NCI-H2227 (cell line): ENCODE measurements around the gene FGD3.
"Not testable (repeated sequence)": the region's sequence is repeated elsewhere in the genome, so short reads cannot be mapped to it uniquely, and the experiment has no call there.

Source experiments
- DNase-seq: peaks from one replicate; lab custom pipeline; 2025; ENCODE audit not compliant: unreplicated experiment; lab: John Stamatoyannopoulos, UW

FGD3 gene

GRCh38 chr9:92947268-92948037 lies at the start of gene FGD3:
TSS of gene FGD3 (plus strand) at chr9:92947523. CDS start at chr9:92976257, 28,734 bp downstream.
- DNase-seq, result peak; percentile 38

- not testable (repeated sequence) for DNase-seq
Measured at GRCh38 chr9:92905137-92905536, 42.2 kb upstream of the FGD3 start.

- no peak for DNase-seq
Measured at GRCh38 chr9:92911511-92912475, 35.5 kb upstream of the FGD3 start.

GRCh38 chr9:92917176-92917800 lies 30.0 kb upstream of the FGD3 start:
- no peak for DNase-seq

DNA sequence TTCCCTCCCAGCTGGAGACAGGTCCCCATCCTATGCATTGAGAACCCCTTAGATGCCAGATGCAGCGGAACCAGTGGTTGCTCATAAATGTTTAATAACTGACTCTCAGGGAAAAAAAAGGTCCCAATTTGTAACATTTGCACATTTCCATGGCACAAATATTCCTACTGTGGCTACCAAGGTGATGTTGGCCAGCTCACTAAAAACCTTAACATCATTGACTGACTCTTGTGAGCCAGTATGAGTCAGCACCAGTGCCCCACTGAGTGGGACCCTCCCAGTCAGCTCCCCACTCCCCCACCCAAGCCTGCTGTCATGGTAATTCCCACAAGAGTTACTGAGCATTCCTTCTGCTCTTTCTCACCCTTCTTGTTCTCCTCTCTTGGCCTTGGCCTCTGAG lies 26.9 kb upstream of the FGD3 start:
- DNase-seq, result no peak

- DNase-seq, result no peak
Measured at GRCh38 chr9:92931606-92932005, 15.7 kb upstream of the FGD3 start.

GRCh38 chr9:92934321-92934720 lies 13.0 kb upstream of the FGD3 start:
- DNase-seq, result no peak

DNA sequence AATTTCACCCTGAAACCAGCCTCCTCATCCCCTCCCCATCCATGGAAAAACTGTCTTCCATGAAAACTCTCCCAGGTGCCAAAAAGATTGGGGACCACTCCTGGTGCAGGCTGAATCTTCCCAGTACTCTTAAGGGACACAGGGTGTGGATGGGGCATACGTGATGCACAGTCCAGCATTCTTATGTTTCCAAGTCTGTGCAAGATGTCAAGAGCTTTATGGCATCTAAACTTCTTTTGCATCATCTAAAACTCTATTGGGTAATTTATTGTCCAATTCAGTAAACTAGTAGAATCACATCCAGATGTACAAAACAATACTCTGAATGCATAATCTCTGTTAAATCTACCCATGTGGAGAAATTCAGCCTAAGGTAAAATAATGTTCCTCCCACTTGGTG lies 9.3 kb upstream of the FGD3 start:
- DNase-seq, result no peak

GRCh38 chr9:92941861-92942260 lies 5.5 kb upstream of the FGD3 start:
- DNase-seq, result no peak

DNA sequence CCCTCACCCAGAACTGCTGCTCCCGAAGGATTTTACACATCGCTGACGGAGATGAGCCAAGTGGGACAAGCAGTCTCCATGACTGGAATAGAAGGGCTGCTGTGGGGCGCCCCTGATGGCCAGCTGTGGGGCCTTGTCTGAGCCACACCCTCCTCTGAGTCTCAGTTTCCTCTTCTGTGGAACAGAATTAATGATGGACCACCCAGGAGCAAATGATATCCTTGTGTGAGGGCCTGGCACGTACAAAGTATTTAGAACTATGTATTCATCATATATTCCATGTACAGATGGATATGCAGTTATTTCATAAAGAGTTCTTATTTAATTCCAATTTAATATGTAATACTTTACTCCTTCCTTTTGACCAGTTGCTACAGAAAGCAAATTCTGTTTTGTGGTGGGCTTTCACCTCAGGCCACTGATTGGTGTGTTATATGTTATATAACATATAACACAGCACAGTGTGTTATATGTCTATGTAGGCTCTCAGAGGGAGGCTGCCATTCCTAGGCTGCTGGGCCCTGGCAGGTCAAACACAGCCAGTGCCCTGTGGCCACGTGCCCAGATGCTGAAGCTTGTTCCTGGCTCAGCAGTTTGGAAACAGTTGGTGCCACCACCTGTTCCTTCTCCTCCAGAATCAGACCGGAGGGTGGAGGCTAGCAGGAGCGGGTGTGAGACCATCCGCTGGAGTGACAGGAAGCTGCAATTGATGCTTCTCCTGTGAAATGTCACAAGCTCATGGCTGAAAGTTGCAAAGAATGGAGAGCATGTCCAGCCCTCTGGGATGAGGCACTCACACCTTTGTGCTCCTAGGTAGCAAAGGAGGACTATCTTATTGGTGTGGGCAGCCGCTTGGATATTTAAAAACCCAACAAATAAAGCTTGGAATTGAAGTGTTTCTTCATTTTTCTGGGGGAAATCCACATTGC lies 4.4 kb upstream of the FGD3 start:
- DNase-seq, result no peak

DNA sequence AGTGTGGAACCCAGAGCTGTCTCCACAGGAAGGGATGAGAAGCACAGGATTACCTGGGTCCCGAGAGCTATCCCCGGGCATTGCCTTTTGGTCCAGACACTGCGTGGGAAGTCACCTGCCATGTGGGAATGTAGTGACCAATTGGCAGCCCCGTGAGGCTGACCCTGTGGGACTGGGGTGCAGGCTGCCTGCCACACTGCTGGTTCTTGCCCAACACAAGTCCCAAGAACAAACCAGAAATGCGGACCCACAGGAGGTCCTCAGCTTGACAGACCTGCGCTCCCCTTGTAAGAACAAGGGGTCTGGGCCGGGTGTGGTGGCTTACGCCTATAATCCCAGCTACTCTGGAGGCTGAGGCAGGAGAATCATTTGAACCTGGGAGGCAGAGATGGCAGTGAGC lies 2.4 kb upstream of the FGD3 start:
- no peak for DNase-seq

GRCh38 chr9:92945796-92946195 lies 1.5 kb upstream of the FGD3 start:
- DNase-seq, result no peak

- DNase-seq, result peak; percentile 18
Measured at GRCh38 chr9:92948038-92948534, 763 bp downstream of the FGD3 start.

DNA sequence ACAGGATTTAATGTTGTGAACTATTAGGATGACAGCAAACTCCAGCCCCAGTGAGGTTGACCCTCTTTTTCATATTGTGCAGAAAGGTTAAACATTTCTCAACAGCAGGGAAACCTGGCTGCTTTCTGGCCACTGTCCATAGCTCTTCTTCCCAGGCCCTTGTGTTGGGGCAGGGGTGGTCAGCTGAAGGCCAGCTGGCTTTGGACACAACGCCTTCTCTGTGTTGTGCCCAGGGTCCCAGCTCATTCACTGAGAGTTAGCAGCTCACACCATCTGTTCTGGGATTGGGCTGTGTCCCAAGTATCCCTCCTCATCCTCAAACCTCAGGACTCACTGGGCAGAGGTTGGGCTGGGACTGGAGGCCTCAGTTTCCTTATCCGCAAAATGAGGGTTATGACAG lies 1.3 kb downstream of the FGD3 start:
- no peak for DNase-seq

DNA sequence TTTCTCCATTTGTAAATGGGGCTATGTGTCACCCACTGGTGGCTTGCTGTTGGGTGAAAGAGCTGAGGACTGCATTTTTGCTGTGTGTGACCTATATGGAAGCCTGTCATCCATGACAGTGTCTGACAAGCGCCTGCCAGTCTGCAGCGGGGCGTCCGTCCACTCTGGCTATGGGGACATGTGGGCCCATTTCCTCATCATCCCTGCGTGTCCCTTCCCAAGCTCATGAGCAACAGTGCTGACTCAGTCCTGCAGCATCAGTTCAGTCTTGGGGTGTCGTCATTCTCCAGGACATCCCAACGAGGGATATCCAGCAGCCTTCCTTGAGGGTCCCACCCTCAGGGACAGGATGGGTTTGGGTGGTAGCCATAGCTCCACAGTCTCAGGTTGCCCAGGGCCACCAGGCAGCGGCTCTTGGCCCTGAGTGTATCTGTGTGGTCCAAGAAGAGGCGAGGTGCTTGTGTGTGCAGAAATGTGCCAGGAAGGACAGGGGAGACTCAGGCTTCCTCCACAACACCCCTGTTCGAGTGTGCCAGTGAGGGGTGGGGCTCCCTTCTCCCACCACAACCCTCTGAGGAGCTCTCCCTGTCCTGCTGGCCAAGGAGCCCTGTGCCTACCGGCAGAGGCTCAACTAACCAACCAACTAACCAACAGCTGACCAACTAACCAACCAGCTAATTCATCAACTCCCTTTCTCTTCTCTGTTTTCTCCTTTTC lies 2.1 kb downstream of the FGD3 start:
- DNase-seq, result no peak

DNA sequence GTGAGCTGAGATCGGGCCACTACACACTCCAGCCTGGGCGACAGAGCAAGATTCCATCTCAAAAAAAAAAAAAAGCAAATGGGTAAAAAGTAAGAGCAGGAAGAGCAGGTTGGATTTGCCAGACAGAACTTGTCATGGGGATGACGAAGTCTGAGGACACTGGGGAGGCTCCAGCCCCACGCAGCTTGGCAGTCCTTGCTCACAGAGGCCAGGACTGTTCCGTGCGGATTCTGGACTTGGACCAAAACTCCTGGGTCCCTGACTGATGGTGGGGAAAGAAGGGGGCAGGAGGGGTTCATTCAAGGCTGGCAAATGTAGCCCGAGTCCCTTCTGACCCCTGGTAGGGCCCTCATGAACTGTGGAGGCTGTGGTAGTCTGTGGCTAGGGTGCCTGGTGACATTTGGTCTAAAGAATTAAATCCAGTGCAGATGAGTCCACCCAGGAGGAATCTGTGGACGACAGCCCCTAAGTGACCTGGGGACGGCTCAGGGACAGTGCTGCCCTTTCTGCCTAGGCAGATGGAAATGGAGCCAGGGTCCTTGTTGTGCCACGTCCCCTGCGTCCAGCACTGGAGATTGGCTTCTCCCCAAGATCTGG lies 3.1 kb downstream of the FGD3 start:
- DNase-seq, result no peak

- DNase-seq, result peak; percentile 83
Measured at GRCh38 chr9:92952906-92953610, 5.7 kb downstream of the FGD3 start.

DNA sequence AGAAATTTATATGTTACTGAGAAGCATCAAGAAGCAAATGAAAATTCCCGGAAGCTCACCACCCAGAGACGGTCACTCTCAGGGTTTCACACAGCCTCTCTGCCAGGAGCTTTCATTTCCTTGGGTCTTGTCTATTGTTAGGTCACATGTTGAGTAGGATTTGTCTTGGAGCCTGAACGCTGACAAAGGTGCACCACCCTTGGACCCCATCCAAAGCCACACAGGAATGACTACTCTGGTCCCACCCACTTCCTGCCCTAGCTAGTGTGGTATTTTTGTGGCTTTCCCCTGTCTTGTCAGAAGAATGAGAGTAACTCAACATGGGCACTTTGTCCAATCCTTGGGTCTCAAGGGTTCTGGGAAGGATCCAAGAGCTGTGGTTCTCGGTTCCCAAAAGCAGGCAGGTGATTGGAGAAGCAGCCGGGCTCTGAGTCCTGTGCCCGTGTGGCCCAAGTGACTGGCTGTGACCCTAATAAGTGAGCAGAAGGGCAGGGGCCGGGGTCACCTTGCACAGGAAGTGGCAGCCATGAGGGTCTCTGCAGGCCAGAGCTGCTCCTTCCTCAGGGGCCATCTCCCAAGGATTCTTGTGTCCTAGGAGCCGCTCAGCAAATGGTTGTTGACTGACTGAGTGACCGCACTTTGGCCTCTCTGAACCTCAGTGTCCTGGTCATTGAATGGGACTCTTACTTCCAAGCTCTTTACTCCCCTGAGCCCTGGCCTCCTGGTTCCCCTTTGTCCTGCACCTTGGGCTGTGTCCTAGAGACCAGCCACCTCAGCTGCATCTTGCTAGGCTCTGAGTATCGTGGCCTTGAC lies 6.9 kb downstream of the FGD3 start:
- DNase-seq, result no peak
